ENCODE results near the gene KDM2A.

KDM2A gene

GRCh38 chr11:67262731-67263675 is 143.9 kb downstream of the KDM2A start:
- DNase-seq, result peak; percentile 84

GRCh38 chr11:67264260-67264659 is 145.2 kb downstream of the KDM2A start:
- no peak for DNase-seq

DNA sequence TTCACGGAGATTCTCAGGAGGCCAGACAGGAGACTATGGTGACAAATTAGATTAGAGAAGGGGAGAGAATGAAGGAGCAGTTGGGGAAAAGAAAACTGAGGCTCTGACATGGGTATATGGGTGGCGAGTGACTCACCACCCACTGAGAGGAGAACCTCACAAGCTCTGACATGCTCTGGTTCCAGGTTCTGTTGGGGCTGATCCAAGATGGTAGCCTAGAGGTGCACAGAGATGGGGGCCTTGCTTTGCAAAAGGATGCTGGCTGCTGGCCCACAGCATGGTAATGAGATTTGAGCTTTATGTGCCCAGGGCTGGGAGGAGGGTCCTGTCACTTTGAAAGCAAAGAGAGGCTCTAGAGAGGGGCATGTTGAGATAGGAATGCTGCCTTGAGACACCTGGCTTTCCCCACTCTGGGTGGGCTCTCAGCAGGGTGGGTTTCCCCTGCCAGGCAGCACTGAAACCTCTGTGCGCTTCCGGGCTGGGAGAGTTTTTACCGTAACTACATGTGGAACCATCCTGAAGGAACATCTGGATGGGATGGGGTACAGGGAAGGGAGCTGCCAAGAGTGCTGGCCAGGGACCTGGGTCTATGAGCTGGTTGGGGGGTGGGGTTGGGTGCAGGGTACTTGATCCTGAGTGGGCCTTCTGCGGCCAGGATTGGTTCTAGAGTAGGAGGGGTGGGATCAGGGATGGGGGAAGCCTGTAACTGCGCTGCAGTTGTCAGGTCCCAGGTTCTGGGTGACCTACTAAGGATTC is 146.0 kb downstream of the KDM2A start:
- DNase-seq, result no peak

DNA sequence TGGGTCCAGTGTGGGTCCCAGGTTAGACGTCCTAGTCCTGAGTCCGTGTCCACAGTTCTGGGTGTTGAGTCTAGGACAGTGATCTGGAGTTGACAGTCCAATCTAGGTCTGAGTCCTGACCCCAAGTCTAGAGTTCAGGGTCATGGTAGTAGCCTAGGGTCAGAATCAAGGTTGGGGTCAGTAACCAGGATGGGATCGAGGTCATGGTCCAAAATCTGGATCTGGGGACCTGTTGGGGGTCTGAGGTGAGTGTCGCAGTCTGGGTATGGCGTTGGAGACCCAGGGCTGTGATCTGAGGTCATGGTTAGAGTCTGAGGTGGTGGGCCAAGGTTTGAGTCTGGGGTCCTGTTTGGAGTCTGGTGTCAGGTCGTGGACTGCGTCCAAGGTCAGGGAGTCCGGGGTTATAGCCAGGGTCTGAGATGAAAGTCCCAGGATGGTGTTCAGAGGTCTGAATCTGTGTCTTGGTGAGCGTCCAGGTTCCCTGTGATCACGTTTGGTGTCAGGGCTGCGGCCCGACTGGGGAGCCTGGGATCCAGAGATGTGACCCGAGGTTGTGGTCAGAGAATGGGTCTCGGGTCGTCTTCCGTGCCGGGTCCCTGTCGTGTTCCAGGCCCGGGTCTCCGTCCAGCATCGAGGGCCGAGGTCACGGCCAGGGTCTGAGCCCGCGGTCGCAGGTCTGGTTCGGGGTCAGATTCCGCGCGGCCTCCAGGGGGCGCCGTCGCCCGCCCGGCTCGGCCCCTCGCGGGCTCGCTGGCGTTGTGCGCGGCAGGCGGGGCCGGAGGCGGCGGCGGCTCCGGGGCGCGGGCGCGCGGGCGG is 146.8 kb downstream of the KDM2A start:
- DNase-seq, result peak; percentile 50

DNA sequence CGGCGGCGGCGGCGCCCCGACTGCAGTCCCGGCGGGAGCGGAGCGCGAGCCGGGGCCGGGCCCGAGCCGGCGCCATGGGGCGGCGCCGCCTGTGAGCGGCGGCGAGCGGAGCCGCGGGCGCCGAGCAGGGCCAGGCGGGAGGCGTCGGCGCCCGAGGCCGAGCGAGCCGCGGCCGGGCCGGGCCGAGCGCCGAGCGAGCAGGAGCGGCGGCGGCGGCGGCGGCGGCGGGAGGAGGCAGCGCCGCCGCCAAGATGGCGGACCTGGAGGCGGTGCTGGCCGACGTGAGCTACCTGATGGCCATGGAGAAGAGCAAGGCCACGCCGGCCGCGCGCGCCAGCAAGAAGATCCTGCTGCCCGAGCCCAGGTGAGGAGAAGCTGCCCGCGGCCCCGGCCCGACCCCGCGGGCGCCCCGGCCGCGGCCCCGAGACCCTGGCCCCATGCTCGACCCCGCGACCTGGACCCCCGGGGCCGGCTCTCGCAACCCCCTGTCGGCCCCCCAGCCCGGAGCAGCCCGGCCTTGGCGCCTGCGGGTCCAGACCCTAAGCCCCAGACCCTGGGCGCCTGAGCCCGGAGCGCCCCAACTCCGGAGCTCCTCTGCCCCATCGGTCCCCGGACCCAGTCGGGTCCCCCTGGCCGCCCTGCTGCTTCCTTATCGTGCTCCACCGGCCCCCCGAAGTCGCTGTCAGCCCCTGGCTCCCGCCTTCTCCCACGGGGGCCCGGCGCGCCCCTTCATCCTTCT is 147.6 kb downstream of the KDM2A start, which contains the start of gene GRK2:
GRK2 (plus strand) TSS at position 25 of the 739 bp plus-strand sequence; CDS start at position 252, 227 bp downstream.
- DNase-seq, result peak; percentile 40

GRCh38 chr11:67267188-67268080 is 148.4 kb downstream of the KDM2A start:
- no peak for DNase-seq

- no peak for DNase-seq
Measured at GRCh38 chr11:67268081-67268961, 149.3 kb downstream of the KDM2A start.

GRCh38 chr11:67268962-67269268 is 149.9 kb downstream of the KDM2A start:
- no peak for DNase-seq

GRCh38 chr11:67269401-67270255 is 150.6 kb downstream of the KDM2A start:
- no peak for DNase-seq

GRCh38 chr11:67270256-67271204 is 151.5 kb downstream of the KDM2A start:
- DNase-seq, result no peak

GRCh38 chr11:67271205-67271540 is 152.1 kb downstream of the KDM2A start:
- DNase-seq, result no peak

GRCh38 chr11:67271541-67272284 is 152.7 kb downstream of the KDM2A start:
- no peak for DNase-seq

GRCh38 chr11:67272327-67273259 is 153.5 kb downstream of the KDM2A start:
- no peak for DNase-seq

GRCh38 chr11:67273260-67273990 is 154.4 kb downstream of the KDM2A start:
- DNase-seq, result no peak
